LNCAP (cell line): ENCODE data around the gene EBLN1.

Experiments used
- CTCF ChIP-seq: fragments of 450-650 bp; IDR thresholded peaks from 2 replicates; pipeline ENCODE4 v1.5.1; 2017; ENCODE audit warnings: mild to moderate bottlenecking

EBLN1 gene

DNA sequence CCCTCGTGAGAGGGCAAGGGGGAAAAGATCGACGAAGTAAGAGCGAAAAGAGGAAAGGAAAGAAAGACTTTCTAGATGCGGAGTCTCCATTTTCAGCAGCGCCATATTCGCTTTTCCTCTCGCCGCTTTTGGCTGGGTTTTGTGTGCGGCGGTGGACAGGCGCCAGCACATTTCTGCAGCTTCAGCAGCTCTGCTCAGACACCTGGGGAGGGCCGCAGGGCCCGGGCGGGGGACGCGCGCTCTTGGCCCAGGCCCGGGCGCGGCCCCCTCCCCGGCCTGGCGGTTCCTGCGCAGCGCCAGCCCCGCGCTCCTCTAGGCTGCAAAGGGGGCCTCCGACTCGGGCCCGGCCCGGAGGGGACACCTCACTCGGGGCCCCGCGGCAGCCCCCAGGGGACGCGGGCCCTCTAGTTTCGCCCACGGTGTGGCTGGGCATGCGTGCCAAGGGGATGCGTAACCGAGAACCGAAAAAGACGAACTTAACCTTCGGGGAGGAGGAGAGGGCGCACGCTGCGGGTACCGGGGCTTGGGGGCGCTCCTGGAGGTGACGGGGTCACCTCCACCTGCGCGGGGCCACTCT lies 34.5 kb upstream of the EBLN1 start:
- TF ChIP-seq CTCF, result no peak

- no peak for TF ChIP-seq CTCF
These were observed 34.0 kb upstream of the EBLN1 start for GRCh38 chr10:22251751-22252223.

- TF ChIP-seq CTCF, result no peak
These were observed 33.3 kb upstream of the EBLN1 start for GRCh38 chr10:22250897-22251660.

DNA sequence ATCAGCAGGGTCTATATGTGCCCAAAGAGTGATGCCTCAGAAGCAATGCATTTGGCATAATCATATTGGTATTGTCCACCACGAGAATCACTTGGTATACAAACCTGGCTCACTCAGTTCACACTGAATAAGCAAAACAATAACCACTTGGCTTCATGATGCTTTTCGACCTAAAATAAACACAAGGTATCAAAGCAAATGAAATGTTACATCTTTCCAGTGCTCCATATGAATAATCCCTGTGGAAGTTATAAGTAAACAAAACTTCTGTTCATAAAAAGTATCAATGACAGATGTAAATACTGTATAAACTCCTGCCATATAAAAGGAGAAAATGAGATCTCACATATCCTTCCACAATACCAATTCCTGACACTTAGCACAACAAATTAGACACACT lies 29.8 kb upstream of the EBLN1 start:
- no peak for TF ChIP-seq CTCF

GRCh38 chr10:22246680-22247391 lies 29.0 kb upstream of the EBLN1 start:
- TF ChIP-seq CTCF, result no peak

- TF ChIP-seq CTCF, result no peak
These were observed 27.8 kb upstream of the EBLN1 start for GRCh38 chr10:22245567-22245966.

GRCh38 chr10:22244855-22245254 lies 27.0 kb upstream of the EBLN1 start:
- no peak for TF ChIP-seq CTCF
